Measurements from ENCODE around the gene AHCYL1.
A peak's percentile ranks its signal among the peaks of the same experiment; 100 is the strongest.

Gene AHCYL1

GRCh38 chr1:109984456-109985246, at the start of gene AHCYL1:
Gene AHCYL1 (plus strand): TSS chr1:109984765. CDS start chr1:109985053, 288 bp downstream.
- peak; percentile 97 for DNase-seq

GRCh38 chr1:109935451-109935900, 49.1 kb upstream of the AHCYL1 start:
- DNase-seq, result peak; percentile 67

- no peak for DNase-seq
Measured at GRCh38 chr1:109937738-109938137, 46.8 kb upstream of the AHCYL1 start.

- no peak for DNase-seq
Measured at GRCh38 chr1:109938556-109938955, 46.0 kb upstream of the AHCYL1 start.

- DNase-seq, result no peak
Measured at GRCh38 chr1:109942434-109942833, 42.1 kb upstream of the AHCYL1 start.

GRCh38 chr1:109944541-109944940, 40.0 kb upstream of the AHCYL1 start:
- no peak for DNase-seq

- DNase-seq, result no peak
Measured at GRCh38 chr1:109946511-109946910, 38.1 kb upstream of the AHCYL1 start.

- no peak for DNase-seq
Measured at GRCh38 chr1:109947582-109948284, 36.8 kb upstream of the AHCYL1 start.

- no peak for DNase-seq
Measured at GRCh38 chr1:109948285-109948630, 36.3 kb upstream of the AHCYL1 start.

GRCh38 chr1:109950038-109950437, 34.5 kb upstream of the AHCYL1 start:
- no peak for DNase-seq

GRCh38 chr1:109950509-109950908, 34.1 kb upstream of the AHCYL1 start:
- no peak for DNase-seq

- DNase-seq, result peak; percentile 35
Measured at GRCh38 chr1:109951501-109951900, 33.1 kb upstream of the AHCYL1 start.

- DNase-seq, result no peak
Measured at GRCh38 chr1:109954041-109954512, 30.5 kb upstream of the AHCYL1 start.

- DNase-seq, result no peak
Measured at GRCh38 chr1:109959632-109959973, 25.0 kb upstream of the AHCYL1 start.

GRCh38 chr1:109959974-109960744, 24.4 kb upstream of the AHCYL1 start:
- no peak for DNase-seq

GRCh38 chr1:109960745-109961094, 23.8 kb upstream of the AHCYL1 start:
- DNase-seq, result no peak

GRCh38 chr1:109963864-109964263, 20.7 kb upstream of the AHCYL1 start:
- no peak for DNase-seq

- DNase-seq, result peak; percentile 9
Measured at GRCh38 chr1:109969146-109969829, 15.3 kb upstream of the AHCYL1 start.

- no peak for DNase-seq
Measured at GRCh38 chr1:109969907-109970306, 14.7 kb upstream of the AHCYL1 start.

- no peak for DNase-seq
Measured at GRCh38 chr1:109971559-109971958, 13.0 kb upstream of the AHCYL1 start.

GRCh38 chr1:109974191-109974590, 10.4 kb upstream of the AHCYL1 start:
- DNase-seq, result no peak

- DNase-seq, result no peak
Measured at GRCh38 chr1:109975718-109976117, 8.8 kb upstream of the AHCYL1 start.

- no peak for DNase-seq
Measured at GRCh38 chr1:109976762-109977161, 7.8 kb upstream of the AHCYL1 start.

Measured in RPMI8226 (cell line).